OCI-LY1 (cell line): ENCODE measurements around the gene MIAT.

Source experiments
- H2AFZ ChIP-seq: fragments of 200-600 bp; sonication (generic), shearing (Covaris generic); 2 replicates; pipeline ENCODE4 v1.6.0; 2014; ENCODE audit warnings: antibody characterized with exemption, mild to moderate bottlenecking, low read length
- H3F3A ChIP-seq: fragments of 200-600 bp; sonication (generic), shearing (Covaris generic); 2 replicates; pipeline ENCODE4 v1.6.0; 2014; ENCODE audit warnings: mild to moderate bottlenecking, antibody characterized with exemption, low read length, moderate library complexity; ENCODE audit not compliant: insufficient read depth
- H3K27ac ChIP-seq: fragments of 200-600 bp; sonication (generic); 2 replicates; pipeline ENCODE4 v1.5.1; 2014; ENCODE audit warnings: low read length, mixed run types, mild to moderate bottlenecking, low read depth; ENCODE audit not compliant: poor library complexity, severe bottlenecking
- H3K27me3 ChIP-seq: fragments of 200-600 bp; sonication (generic); 2 replicates; pipeline ENCODE4 v1.6.0; 2014; ENCODE audit warnings: antibody characterized with exemption, mild to moderate bottlenecking, low read length, moderate library complexity; ENCODE audit not compliant: insufficient read depth
- H3K36me3 ChIP-seq: fragments of 200-600 bp; sonication (generic); 2 replicates; pipeline ENCODE4 v1.6.1; 2014; ENCODE audit warnings: mild to moderate bottlenecking, antibody characterized with exemption, low read length, moderate library complexity, mixed read lengths; ENCODE audit not compliant: insufficient read depth
- H3K4me1 ChIP-seq: fragments of 200-600 bp; sonication (generic); 2 replicates; pipeline ENCODE4 v1.5.1; 2014; ENCODE audit warnings: mild to moderate bottlenecking, low read length, moderate library complexity; ENCODE audit not compliant: insufficient read depth, severe bottlenecking
- H3K4me2 ChIP-seq: fragments of 200-600 bp; sonication (generic), shearing (Covaris generic); 2 replicates; pipeline ENCODE4 v1.6.1; 2014; ENCODE audit warnings: low read length
- H3K4me3 ChIP-seq: fragments of 200-600 bp; sonication (generic); 2 replicates; pipeline ENCODE4 v1.5.1; 2014; ENCODE audit warnings: low read length, low read depth, mild to moderate bottlenecking, mixed read lengths; ENCODE audit not compliant: poor library complexity, severe bottlenecking
- H3K79me2 ChIP-seq: fragments of 200-600 bp; shearing (Covaris generic); 2 replicates; pipeline ENCODE4 v1.6.1; 2016; ENCODE audit warnings: mixed run types, low read length, mixed read lengths; ENCODE audit not compliant: insufficient read depth
- H3K9ac ChIP-seq: fragments of 200-600 bp; sonication (generic), shearing (Covaris generic); 2 replicates; pipeline ENCODE4 v1.6.1; 2014; ENCODE audit warnings: mild to moderate bottlenecking, low read length, mixed read lengths
- H3K9me2 ChIP-seq: fragments of 200-600 bp; sonication (generic), shearing (Covaris generic); 2 replicates; pipeline ENCODE4 v1.6.1; 2014; ENCODE audit warnings: low read depth, mild to moderate bottlenecking, low read length, mixed read lengths
- H3K9me3 ChIP-seq: fragments of 200-600 bp; shearing (Covaris generic); 2 replicates; pipeline ENCODE4 v1.6.1; 2014; ENCODE audit warnings: low read length, mixed read lengths
- H4K20me1 ChIP-seq: fragments of 200-600 bp; sonication (generic), shearing (Covaris generic); 2 replicates; pipeline ENCODE4 v1.6.0; 2016; ENCODE audit warnings: mild to moderate bottlenecking, low read length; ENCODE audit not compliant: insufficient read depth
- EZH2 ChIP-seq: fragments of 200-600 bp; sonication (generic), shearing (Covaris generic); IDR thresholded peaks from 2 replicates; pipeline ENCODE4 v1.8.0; 2017; ENCODE audit warnings: borderline replicate concordance, mixed run types, mild to moderate bottlenecking, antibody characterized with exemption, low read length, moderate library complexity, mixed read lengths
- TF ChIP-seq, protein P1 (sequence below): fragments of 200-600 bp; sonication (generic), shearing (Covaris generic); IDR thresholded peaks from 2 replicates; pipeline ENCODE4 v1.5.1; 2017; ENCODE audit warnings: mild to moderate bottlenecking, antibody characterized with exemption, low read length, moderate library complexity, mixed read lengths

MIAT gene

GRCh38 chr22:26614322-26614721 is 43.1 kb upstream of the MIAT start:
- Histone ChIP-seq H3K9ac (no peak overlapping the region), H2AFZ (no peak overlapping the region), H3K27me3 (no peaks in the 10 kb centered on the region), H3K36me3 (no peaks in the 10 kb centered on the region), H3K4me3 (no peak overlapping the region), H3K4me2 (no peak overlapping the region), H3K79me2 (no peaks in the 10 kb centered on the region), H3K27ac (no peak overlapping the region), H3K9me2 (no peaks in the 10 kb centered on the region), H3K4me1 (peaks cover 36% of the 10 kb centered on the region), H3K9me3 (no peaks in the 10 kb centered on the region), H4K20me1 (no peaks in the 10 kb centered on the region), H3F3A (no peaks in the 10 kb centered on the region)
- TF ChIP-seq, protein P1, sequence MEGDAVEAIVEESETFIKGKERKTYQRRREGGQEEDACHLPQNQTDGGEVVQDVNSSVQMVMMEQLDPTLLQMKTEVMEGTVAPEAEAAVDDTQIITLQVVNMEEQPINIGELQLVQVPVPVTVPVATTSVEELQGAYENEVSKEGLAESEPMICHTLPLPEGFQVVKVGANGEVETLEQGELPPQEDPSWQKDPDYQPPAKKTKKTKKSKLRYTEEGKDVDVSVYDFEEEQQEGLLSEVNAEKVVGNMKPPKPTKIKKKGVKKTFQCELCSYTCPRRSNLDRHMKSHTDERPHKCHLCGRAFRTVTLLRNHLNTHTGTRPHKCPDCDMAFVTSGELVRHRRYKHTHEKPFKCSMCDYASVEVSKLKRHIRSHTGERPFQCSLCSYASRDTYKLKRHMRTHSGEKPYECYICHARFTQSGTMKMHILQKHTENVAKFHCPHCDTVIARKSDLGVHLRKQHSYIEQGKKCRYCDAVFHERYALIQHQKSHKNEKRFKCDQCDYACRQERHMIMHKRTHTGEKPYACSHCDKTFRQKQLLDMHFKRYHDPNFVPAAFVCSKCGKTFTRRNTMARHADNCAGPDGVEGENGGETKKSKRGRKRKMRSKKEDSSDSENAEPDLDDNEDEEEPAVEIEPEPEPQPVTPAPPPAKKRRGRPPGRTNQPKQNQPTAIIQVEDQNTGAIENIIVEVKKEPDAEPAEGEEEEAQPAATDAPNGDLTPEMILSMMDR = no peak
- TF ChIP-seq EZH2 = no peak

DNA sequence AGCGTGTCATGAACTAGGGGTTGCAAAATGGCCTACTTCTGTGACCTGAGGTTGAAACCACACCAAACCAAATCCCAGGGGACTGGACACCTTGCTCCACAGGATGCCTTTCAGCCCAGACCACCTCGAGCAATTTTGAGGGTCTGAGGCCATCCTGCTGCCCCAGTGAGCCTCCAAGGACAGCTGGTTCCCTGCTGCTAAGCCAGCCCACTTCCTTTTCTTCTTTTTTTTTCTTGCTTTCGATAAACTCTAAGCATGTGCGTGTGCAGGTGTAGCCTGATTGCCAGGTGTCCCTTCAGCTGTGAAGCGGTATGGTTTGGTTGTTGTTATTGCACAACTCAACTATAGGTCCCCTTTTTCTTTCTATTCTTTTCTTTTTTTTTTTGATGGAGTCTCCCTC is 42.2 kb upstream of the MIAT start:
- Histone ChIP-seq H3K27ac (no peak overlapping the region), H3K4me2 (peak overlapping the region; percentile 26; the same call in 1 of the 2 replicates), H3K9me3 (no peaks in the 10 kb centered on the region), H3K27me3 (no peaks in the 10 kb centered on the region), H3K4me3 (no peak overlapping the region), H2AFZ (no peak overlapping the region), H3F3A (no peaks in the 10 kb centered on the region), H3K79me2 (no peaks in the 10 kb centered on the region), H3K36me3 (no peaks in the 10 kb centered on the region), H3K4me1 (peaks cover 33% of the 10 kb centered on the region), H3K9me2 (no peaks in the 10 kb centered on the region), H4K20me1 (no peaks in the 10 kb centered on the region), H3K9ac (no peak overlapping the region)
- TF ChIP-seq EZH2 = no peak
- TF ChIP-seq, protein P1 = no peak

DNA sequence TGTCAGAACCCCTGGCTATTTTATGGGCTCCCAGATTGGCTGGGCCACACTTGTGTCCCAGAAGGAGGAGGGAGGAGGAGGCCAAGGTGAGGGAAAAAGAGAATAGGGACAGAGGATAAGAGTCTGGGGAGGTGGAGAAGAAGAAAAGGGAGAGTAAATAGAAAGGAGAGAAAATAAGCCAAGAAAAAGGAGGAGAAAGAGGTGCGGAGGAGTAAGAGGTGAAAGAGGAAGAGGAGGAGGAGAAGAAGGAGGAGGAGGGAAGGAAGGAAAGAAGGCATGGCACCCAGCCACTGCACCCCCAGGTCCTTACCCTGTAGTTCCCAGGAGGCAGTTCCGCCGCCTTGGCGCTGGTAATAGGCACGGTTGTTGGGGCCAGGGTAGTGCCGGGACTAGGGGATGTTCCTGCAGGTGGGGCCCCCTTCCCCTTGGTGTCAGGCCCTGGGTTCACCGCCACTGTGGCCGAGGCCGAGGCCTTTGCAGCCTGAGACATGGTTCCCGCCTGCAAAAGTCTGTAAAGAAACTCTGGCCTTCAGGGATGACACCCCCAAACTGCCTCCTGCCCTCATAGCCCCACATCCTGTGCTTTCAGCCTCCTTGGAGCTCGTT is 41.5 kb upstream of the MIAT start:
- Histone ChIP-seq H3F3A (no peaks in the 10 kb centered on the region), H4K20me1 (no peaks in the 10 kb centered on the region), H3K4me2 (no peak overlapping the region), H2AFZ (no peak overlapping the region), H3K9ac (no peak overlapping the region), H3K4me1 (peaks cover 25% of the 10 kb centered on the region), H3K36me3 (no peaks in the 10 kb centered on the region), H3K9me3 (no peaks in the 10 kb centered on the region), H3K79me2 (no peaks in the 10 kb centered on the region), H3K4me3 (no peak overlapping the region), H3K27ac (no peak overlapping the region), H3K27me3 (no peaks in the 10 kb centered on the region), H3K9me2 (no peaks in the 10 kb centered on the region)
- TF ChIP-seq, protein P1 = no peak
- no peak for TF ChIP-seq EZH2
